ENCODE results near the gene PARVB.

The PARVB gene

GRCh38 chr22:44031158-44031952 is 7.3 kb downstream of the PARVB start:
- no peak for TF ChIP-seq CTCF (IDR thresholded peaks at IDR 0.05; ENCODE audit: insufficient read depth, low read depth, low read length, missing control alignments)
- DNase-seq (ENCODE audit: low read depth): no peak
- no peak overlapping the region for H3K4me3 ChIP-seq (ENCODE audit: low read depth, low read length)

DNA sequence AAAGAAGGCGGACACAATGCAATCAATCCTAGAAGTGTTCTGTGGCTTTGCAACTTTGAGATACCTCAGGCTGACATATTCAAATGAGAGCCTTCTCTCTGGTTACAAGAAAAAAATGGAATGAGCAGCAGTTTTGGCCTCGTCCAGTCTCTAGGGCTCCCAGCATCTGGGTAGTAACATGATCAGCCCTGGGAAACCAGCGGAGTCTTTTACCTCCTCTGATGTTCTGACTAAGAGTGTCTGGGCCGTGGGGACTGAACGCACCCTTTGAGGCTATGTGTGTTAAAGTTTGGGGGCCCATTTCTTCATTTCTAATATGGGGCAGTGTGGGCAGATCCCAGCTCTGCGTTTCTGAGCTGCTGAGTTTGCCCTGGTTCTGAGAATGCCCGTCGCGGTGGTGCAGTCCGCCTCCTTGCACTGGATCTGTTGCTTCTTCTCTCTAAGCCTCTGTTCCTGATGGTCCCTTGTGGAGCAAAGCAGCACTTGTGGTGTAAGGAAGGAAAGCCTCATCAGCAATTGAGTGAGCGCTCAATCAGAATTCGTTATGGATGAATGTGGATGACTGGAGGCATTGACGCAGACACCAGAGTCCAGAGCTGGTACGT is 8.1 kb downstream of the PARVB start:
- no peak for TF ChIP-seq CTCF (IDR thresholded peaks at IDR 0.05; ENCODE audit: insufficient read depth, low read depth, low read length, missing control alignments)
- H3K4me3 ChIP-seq (ENCODE audit: low read depth, low read length): no peak overlapping the region
- no peak for DNase-seq (ENCODE audit: low read depth)

DNA sequence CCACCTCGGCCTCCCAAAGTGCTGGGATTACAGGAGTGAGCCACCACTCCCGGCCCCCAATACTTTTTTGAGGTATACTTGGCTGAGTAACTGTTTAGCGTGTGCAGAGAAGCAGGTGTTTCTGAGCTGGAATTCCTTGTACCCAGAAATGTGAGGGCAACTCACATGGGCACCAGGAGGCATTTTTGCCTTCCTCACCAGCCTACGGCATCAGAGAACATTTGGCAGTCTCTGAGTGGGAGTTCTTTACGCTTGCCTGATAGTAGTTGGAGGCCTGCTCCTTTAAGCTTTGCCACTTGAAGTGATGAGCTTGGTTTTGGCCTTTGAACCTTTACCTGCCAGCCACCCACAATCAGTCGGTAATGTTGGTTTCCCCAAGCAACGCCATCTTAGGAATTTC is 9.2 kb downstream of the PARVB start:
- DNase-seq (ENCODE audit: low read depth): no peak
- no peak overlapping the region for H3K4me3 ChIP-seq (ENCODE audit: low read depth, low read length)
- TF ChIP-seq CTCF (IDR thresholded peaks at IDR 0.05; ENCODE audit: insufficient read depth, low read depth, low read length, missing control alignments): no peak

DNA sequence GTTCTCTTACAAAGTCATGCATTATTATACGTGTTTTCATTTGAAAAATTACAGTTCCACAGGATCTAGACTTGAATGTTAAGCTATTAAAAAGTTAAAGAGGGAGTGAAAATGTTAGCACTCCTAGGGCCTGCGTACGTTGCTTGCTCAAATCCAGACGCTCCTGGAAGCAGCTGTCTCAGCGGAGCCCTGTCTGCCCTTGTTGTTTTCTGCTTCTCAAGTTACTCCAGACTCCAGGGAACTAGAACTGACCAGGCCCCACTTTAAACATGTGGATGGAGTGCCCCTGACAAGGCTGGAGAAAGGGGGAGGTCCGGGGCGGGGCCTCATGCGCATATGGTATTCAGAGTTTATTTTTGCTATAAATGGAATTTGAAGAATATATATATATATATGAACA is 9.6 kb downstream of the PARVB start:
- H3K4me3 ChIP-seq (ENCODE audit: low read depth, low read length): no peak overlapping the region
- TF ChIP-seq CTCF (IDR thresholded peaks at IDR 0.05; ENCODE audit: insufficient read depth, low read depth, low read length, missing control alignments): no peak
- no peak for DNase-seq (ENCODE audit: low read depth)

GRCh38 chr22:44037519-44038375 is 13.6 kb downstream of the PARVB start:
- no peak overlapping the region for H3K4me3 ChIP-seq (ENCODE audit: low read depth, low read length)
- TF ChIP-seq CTCF (IDR thresholded peaks at IDR 0.05; ENCODE audit: insufficient read depth, low read depth, low read length, missing control alignments): no peak
- DNase-seq (ENCODE audit: low read depth): no peak

DNA sequence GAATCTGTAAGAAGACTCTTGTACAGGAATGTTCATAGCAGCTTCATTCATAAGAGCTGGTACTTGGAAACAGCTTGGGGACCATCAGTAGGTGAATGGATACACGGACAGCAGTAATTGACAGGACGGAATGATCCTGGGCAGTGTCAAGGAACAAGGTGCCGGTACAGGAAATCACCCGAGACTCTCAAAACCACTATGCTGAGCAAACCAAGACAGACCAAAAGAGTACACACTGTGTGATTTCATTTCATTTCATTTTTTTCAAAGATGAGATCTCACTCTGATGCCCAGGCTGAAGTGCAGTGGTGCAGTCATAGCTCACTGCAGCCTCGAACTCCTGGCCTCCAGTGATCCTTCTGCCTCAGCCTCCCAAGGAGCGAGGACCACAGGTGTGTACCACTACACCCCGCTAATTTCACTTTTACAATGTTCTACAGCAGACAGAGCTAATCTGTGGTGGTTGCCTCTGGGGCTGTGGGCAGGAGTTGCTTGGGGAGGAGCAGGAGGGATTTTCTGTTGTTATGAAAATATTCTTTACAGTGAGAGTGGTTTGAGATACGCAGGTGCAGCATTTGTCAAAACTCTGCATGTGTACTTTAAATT is 15.6 kb downstream of the PARVB start:
- no peak overlapping the region for H3K4me3 ChIP-seq (ENCODE audit: low read depth, low read length)
- DNase-seq (ENCODE audit: low read depth): no peak
- no peak for TF ChIP-seq CTCF (IDR thresholded peaks at IDR 0.05; ENCODE audit: insufficient read depth, low read depth, low read length, missing control alignments)

All from GM12865 (cell line).